GM21447 (cell line): Measurements from ENCODE around the gene BRD3.

Experiments
- ATAC-seq: cut with Tn5 transposase; IDR thresholded peaks from one replicate; pipeline ENCODE4 v1.9.1; 2021; ENCODE audit not compliant: unreplicated experiment

BRD3 gene

DNA sequence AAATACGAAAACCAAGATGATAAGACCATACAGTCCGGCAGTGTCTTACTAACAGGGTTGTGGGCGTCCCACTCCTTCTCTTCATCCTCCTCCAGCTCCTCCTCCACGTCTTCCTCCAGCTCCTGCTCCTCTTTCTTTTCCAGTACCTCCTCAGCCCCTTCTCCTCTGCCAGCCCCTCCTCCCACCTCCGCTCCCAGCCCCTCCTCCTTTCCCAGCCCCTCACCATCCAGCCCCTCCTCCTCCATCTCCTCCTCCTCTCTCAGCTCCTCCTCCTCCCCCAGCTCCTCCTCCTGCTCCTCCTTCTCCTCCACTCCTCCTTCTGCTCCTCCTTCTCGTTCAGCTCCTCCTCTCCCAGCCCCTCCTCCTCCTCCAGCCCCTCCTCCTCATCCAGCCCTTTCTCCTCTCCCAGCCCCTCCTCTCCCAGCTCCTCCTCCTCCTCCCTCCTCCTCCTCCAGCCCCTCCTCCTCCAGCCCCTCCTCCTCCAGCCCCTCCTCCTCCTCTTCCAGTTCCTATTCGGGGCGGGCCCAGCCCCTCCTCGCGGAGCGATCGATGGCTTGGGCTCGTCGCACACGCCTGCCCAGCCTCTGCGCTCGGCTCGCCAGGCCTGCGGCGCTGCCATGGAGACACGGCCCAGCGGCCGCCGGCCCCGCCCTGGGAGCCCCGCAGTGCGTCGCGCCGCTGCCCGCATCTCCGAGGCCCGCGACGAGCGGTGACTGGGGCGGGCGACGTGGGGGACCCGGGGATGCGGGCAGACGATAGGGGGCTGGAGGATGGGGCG, 42.8 kb downstream of the BRD3 start, which contains the start of gene BRD3OS:
BRD3OS (plus strand) TSS at position 654 of the 778 bp plus-strand sequence. CDS start 1,267 bp downstream, outside the sequence.
- peak; percentile 65 for ATAC-seq

DNA sequence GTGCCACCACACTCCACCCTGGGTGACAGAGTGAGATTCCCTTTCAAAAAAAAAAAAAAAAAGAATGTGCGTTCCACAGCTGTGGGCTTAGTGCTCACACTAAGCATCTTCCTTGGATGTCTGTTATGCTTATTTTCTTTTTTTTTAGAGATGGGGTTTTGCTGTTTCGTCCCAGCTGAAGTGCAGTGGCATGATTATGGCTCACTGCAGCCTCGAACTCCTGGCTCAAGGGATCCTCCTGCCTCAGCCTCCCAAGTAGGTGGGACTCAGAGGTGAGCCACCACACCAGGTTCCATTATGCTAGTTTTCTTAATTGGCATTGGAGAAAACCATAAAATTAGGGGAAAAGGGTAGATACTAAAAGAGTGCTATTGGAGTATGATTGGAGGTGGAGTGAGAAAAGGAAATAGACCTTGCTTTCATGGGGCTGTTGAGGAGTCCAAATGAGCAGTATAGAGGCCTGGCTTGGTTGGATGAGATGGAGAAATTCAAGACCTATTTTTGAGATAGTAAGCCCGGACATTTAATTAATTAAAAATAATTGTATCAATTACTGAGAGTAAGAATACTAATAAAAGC, 43.5 kb downstream of the BRD3 start:
- no peak for ATAC-seq

DNA sequence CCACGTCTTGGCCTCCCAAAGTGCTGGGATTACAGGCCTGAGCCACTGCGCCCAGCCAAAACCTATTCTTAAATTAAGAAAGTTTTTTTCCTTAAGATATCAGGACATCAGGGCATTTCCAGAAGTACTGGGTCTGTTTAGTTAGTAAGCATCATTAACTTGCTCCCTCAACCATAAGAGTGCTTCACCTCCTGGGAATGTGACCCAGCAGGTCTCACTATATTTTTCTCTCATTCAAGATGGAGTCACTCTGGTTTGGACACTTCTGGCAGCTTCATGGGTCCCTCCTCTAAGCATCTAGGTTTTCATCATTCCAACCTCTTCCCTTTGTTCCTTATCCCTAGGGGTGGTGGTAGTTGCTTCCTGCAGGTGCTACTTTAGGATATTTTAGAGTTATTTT, 52.9 kb downstream of the BRD3 start:
- ATAC-seq: no peak

DNA sequence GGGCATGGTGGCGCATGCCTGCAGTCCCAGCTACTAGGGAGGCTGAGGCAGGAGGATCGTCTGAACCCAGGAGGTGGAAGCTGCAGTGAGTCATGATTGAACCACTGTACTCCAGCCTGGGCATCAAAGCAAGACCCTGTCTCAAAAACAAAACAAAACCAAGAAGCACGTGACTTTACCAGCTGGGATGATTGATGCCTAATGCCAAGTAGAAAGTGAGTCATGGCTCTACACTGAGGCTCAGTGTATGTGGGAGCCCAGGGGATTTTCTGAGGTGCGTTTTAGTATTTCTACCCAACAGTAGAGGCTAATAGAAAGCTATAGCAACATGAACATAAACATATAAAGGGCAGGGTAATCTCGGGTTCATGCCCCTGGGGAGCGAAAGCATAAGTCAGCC, 56.4 kb downstream of the BRD3 start:
- ATAC-seq: no peak

DNA sequence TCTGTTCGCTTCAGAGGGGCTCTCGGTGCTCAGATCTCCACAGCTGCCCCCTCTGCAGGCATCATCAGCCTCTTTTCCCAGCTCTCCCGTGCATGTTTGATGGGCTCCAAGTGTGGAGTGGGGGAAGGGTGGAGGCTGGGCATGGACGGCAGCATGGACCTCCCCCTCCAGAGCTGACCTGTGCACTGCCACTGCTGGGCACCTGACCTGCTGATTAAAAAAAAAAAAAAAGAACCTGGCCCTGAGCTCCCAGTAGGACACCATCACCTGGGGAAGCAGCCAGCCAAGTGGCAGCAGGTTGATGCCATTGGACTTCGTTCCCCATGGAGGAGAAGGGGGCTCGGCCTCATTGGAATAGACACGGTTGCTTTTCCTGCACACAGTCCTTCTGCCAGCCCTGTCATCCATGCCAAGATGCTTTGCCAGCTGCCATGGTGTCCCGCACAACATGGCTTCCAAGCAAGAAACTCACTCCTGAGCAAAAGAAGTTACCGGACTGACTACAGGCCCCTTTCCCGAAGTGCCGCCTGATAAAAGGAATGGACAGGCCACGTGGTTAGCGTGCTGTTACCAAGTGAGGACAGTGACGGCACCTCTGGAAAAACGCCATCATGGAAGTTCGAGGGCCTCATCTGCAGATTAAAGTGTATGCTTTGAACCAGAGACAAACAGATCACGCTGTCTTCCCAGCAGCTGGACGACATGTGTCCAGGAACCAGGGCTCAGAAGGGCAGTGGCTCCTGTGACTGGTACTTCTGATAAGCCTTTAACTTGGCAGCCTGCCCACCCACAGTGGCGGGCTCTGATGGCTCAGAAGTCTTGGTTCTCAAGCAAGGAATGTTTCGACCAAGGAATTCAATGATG, 57.3 kb downstream of the BRD3 start:
- no peak for ATAC-seq

DNA sequence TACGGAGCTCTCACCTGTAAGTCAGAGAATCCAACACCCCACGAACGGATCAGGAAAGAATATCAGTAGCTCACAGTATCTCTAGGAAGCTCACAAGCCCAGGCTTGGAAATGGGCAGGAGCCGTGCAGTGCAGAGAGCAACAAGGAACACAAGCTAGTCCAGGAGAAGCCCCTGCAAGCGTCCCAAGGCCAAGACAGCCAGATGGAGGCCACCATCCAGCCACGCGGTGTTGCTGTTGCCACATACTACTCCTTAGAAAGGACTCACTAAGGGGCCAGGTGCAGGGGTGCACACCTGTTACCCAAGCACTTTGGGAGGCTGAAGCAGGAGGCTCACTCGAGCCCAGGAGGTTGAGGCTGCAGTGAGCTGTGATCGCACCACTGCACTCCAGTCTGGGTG, 60.3 kb downstream of the BRD3 start:
- ATAC-seq: no peak

DNA sequence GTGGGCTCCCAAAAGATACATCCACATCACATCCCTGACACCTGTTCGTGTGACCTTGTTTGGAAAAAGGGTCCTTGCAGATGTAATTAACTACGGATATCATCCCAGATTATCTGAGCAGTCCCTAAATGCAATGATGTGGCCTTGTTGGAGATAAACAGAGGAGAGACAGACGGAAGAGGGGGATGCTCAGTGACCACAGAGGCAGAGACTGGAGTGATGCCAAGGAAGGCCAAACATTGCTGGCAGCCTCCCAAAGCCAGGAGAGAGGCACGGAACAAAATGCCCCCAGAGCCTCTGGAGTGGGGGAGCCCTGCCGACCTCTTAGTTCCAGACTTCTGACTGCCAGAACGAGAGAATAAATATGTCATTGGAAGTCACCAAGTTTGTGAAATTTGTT, 60.7 kb downstream of the BRD3 start:
- ATAC-seq: no peak

DNA sequence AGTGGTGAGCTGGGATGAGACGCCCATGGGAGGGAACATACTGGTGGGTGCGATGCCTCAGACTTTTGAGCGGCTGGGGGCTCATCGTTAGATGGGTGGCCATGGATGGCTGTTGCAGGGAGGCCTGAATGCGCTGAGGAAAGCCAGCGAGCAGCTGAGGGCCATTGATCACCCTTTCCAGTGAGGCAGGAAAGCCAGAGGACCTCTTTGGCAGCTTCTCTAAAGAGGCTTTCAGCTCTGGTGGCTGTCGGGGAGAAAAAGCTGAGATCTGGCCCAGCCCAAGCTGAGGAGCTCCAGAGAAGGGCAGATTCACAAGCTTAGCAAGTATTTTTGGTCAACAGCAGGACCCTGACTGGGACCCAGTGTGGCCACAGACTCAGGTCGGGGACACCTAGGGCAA, 62.4 kb downstream of the BRD3 start:
- no peak for ATAC-seq

DNA sequence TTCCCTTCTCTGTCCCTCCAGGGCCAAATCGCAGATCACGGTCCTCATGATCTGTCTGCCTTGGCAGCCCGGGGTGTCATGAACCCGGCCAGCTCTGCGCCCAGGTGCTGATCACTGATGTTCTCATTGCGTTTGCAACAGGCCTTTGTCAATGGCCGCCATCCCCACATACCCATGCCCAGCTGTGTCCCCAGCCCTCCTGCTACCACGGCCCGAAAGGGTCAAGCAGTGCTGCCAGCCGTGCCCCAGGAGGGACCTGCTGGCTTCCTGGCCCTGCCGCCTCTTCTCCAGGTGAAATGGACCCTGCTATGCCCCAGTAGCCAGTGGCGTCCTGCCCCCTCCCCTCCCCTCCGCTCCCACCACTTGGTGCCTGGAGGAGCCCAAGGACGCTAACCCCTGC, 62.9 kb downstream of the BRD3 start:
- ATAC-seq: no peak

DNA sequence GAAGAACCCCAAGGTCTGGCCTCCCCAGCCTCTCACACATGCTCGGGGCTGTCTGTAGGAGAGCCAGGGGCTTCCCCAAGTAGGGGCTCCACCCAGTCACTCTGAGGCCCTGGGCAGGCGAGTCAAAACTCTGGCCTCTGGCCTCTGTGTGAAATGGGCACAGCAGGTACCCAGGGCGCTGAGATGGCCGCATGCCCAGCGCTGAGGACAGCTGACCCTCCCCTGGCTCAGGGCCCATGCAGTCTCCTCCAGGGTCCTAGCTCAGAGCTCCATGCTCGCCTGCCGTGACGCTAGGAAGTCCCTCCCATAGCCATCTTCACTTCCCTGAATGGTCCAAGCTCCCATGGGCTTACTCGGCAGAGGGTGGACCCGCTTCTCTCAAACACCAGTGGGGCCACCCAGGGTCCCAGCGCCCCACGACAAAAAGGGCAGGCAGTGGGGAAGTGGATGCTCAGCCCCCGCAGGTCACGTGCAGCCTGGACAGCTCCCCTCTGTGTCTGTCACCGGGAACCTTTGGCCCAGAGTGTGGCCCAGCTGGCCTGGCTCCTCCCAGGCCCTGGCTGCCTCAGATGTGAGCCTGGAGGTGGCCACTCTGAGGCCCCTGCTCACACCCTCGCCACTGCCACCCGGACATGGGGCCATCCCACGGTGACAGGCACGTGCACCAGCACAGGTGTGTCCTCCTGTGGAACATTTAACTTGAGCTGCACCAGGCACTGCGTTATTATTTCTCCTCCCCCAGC, 63.5 kb downstream of the BRD3 start:
- no peak for ATAC-seq

DNA sequence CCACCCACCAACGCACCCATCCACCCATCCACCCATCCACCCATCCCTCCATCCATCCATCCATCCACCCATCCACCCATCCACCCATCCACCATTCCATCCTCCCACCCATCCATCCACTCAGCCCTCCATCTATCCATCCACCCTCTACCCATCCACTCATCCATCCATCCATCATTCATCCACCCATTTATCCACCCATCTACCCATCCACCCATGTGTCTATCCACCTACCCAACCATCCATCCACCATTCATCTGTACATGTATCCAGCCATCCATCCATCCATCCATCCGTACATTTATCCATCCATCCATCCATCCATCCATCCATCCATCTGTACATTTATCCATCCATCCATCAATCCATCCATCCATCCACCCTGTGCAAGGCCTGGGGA, 64.6 kb downstream of the BRD3 start:
- ATAC-seq: no peak

DNA sequence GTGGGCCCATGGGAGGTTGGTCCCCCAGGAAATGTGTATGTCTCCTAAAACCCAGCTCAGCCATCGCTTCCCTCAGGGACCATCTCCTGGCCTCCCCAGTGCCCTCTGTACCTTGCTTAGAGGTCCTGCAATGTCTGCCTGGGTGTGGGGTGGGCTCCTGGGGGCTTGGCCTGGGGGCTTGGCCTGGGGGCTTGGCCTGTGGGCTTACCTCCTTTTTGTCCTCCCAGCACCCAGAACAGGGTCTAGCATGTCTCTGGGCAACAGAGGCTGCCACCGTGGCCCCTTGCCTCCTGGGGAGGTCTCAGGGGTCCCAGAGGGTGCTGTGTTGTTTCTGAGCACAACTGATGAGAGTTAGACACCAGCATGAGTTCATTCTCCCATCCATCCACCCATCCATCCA, 65.0 kb downstream of the BRD3 start:
- no peak for ATAC-seq

DNA sequence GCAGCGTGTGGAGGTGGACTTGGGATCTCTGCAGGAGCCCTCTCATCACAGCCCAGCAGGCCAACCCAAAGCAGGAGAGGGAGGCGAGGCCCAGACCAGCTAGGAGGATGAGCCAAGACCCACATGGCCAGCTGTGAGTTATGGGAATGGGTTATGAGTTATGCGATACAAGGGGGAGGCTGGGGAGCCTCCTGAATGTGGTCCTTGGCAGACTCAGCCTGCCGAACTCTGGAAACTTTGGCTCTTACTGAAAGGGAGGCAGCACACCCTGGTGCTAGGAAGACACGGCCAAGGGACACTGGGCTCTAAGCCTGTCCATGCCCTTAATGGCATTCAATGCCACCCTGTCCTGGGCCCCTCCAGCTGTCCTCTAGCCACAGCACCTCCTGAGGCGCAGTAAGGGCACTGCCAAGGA, 68.0 kb downstream of the BRD3 start:
- no peak for ATAC-seq

DNA sequence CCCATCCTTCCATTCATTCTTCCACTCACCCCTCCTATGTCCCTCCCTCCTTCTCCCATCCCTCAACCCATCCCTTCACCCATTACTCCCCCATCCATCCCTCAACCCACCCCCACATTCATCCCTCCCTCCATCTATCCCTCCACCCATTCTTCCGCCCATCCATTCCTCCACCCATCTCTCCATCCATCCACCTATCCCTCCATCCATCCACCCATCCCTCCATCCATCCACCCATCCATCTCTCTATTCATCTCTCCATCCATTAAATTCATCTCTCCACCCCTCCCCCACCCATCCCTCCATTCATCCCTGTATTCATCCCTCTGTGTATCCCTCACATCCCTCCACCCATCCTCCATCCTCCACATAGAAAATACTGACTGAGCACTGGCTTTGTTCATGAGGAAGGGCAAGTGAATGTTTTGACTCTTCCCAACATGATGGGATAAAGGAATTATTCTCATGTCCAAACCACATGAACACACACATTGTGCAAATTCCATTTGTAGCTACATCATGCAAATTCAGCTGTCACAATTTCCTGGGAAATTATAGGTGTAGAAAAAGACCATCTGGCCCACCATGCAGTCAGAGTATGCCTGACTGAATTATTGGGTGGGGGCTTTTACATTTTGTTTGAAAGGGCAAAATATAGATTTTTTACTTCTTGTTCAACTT, 68.8 kb downstream of the BRD3 start:
- no peak for ATAC-seq

DNA sequence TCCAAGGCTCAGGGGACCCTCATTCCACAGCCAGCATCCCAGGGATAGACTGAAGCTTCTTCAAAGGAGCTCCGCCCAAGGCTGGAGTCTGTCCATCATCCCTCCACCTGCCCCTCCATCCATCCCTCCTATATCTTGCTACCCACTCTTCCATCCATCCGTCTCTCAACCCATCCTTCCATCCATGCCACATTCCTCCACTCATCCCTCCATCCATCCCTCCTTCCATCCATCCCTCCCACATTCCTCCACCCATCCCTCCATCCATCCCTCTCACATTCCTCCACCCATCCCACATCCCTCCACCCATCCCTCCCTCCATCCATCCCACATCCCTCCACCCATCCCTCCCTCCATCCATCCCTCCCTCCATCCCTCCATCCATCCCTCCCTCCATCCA, 70.2 kb downstream of the BRD3 start:
- ATAC-seq: no peak

DNA sequence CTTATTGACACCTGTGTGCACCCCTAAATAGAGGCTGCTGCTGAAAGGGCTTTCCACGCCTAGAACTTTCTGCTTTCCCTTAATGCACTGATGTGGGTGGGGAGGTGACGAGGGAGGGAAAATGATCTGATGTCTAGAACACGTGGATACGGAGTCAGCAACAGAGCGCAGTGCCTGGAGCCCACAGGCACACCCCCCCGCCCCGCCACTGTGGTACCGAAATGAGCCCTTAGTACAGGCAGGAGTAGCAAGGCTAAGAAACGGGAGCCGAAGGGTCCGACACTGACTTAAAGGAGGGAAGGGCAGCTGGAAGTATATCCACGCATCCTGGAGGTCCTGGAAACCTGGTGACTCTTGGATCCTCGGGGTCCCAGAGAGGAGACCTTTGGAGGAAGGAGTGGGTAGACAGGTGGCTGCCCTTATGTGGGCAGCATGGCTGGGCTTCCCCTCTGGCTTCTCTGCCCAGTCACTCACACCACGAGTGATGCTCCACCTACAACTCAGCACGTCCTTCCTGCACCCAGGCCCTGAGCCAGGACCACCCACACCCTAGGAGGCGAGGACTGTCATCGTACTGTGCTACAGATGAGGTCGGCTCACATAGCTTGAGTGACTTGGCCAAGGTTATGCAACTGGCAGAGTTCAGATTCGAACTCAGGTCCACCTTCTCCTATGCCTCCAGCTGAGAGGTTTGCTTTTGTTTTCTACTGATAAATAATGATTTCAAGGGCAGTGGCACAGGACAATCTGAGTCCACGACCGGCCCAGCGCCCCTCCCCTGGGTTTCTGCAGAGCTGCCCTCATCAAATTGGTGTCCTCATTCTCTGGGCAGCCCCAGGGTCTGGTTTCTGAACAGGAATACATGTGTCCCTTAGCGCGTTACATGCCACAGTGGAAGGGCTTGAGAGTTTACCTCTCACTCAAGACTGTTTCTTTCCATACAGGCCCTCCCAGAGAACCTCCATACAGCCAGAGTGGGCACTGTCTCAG, 71.0 kb downstream of the BRD3 start:
- no peak for ATAC-seq

DNA sequence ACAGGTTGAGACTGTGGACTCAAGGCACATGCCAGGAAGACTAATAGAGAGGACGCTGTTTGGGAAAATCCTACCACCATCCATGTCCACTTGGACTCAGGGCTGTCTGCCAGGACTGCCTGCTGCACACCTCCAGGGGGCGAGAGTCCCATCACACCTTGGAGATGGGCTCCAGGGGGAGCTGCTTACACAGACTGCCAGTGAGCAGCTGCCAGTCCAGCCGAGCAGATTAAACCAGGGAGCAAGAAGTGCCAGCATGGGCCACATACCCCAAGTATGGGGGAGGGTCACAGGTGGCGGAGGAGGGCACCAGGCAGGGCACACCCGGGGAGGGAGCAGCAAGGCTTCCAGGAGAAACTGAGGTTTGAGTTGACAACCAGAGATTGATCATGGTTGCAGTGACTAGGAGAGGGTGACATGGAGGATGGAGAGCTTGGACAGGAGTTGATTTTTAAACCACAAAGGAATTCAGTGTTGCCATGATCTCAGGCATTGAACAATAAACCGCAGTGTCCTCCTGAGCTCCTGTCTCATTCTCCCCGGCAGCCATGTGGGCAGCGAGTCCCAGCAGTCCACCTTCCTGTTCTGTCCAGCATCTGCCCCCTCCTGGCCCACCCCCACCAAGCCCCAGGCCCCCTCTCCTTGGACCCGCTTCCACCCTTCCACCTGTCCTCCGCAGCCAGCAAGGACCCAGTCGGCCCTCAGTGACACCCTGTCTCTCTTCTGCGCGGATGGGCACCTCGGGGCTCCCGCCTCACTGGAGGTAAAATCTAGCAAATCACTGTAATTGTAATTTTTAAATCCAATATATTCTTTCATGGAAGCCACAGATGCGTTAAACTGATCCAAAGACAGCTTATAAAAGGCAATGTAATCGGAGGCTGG, 72.6 kb downstream of the BRD3 start:
- ATAC-seq: no peak

DNA sequence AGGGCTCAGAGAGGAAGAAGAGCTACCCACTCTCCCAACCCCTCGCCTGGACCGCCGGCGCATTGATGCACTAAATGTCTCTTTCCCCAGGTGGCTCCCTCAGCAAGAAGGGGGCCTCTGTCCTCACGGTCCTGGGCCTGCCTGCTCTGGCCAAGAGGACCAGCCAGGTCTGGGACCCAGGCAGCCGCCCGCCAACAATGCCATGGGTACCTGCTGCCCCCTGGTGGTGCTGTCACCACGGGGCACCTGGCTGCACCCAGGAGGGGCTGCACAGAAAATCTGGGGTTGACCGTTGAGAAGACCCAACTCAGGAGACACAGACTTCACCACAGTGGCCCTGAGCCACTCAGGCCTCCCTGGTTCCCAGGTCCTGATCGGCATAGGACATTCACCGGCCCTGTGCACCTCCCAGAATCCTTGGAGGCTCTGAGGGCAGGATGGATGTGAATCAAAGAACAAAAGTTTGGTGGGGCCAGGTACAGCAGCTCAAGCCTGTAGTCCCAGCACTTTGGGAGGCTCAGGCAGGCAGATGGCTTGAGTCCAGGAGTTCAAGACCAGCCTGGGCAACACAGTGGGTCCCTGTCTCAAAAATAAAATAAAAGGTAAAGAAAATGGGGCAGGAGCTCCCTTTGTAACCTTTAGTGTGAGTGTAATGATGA, 73.3 kb downstream of the BRD3 start:
- no peak for ATAC-seq
